GM12891 (cell line): ENCODE data around the gene PADI3.

ENCODE experiments used
- POLR2A ChIP-seq: IDR thresholded peaks from 2 replicates; pipeline ENCODE4 v1.6.1; 2011; ENCODE audit warnings: low read depth, low read length, control low read depth
- POLR2AphosphoS5 ChIP-seq: IDR thresholded peaks from 2 replicates; pipeline ENCODE4 v1.6.1; 2011; ENCODE audit warnings: low read depth, low read length, control low read depth

DNA sequence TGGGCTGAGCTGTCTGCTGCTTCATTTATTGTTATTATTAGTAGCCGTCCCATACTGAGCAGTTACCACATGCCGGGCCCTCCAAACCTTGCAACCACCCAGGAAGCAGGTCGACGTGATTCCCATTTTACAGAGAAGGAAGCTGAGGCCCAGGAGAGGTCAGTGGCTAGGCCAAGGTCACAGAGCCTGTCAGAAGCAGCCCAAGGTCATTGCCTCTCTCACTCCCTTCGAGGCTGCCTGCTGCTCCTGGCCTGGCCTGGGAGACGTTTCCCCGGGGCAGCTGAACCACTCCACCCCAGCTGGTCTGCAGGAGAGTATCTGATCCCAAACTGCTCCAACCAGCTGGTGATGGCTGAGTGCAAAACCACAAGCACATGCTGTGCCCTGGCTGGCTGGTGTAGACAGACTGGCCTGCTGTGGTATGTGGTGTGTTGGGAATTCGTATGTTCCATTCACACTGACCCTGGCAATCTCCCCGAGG, 65.6 kb downstream of the PADI3 start:
- TF ChIP-seq POLR2AphosphoS5 (no peak), POLR2A (no peak)
